ENCODE data around the gene TOP2B.

TOP2B gene

DNA sequence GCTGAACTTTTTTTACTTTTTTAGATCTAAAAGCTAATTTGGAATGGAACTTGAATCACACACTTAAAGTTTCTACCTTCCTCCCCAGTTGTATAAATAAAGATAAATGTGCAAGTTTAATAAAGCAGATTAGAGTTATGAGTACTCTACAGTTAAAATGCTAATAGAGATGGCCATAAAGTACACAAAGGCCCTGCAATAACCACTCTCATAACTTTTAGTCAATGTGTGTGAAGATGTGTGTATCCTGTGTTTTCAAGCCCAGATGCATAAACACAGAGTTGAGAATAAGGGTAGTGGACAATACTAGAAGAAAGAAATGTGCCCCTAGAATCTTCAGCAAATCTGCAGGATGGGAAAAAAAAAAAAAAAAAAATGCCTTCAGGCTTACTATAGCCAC is 45.3 kb downstream of the TOP2B start:
- in situ Hi-C loops (cut with MboI; ENCODE audit: low sequenced_read_pairs), result no loop called here

DNA sequence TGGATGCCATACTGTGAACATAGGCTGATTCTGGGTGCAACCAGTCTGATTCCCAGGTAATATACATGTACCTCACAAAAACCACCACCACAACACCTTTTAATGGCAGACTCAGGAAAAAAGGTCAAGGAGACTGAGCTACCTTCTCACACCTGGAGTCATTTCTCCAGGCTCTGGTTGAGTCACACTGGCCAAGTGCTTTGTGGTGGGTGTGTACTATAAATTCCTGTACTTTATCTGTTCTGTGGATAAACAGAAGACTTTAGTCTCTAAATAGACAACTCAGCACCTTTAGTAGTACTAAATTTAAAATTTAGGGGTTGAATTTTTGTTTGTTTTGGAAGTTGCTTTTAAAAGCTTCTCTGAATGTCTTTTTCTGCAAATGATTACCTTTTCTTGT is 46.7 kb downstream of the TOP2B start:
- in situ Hi-C loops (cut with MboI; ENCODE audit: low sequenced_read_pairs), result no loop called here

- in situ Hi-C loops (cut with MboI; ENCODE audit: low sequenced_read_pairs), result no loop called here
Observed at GRCh38 chr3:25611193-25611592, 53.5 kb downstream of the TOP2B start.

- in situ Hi-C loops (cut with MboI; ENCODE audit: low sequenced_read_pairs), result no loop called here
Observed at GRCh38 chr3:25610779-25611178, 53.9 kb downstream of the TOP2B start.

DNA sequence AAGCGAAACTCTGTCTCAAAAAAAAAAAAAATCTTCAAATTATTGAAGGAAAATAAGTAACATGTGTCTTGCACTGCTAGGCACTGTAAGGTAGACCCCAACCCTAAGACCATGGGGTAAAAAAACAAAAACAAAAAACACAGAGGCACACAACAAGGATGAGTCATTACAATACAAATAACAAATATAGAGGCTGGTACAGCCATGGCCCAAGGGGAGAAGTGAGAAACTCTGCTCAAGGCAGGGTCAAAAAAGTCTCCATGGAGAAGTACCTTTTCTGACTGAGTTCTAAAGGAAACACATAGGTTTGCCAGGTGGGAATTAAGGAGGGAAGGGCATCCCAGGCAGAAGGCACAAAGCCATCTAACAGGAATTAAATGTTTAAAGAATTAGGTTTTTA is 54.5 kb downstream of the TOP2B start:
- in situ Hi-C loops (cut with MboI; ENCODE audit: low sequenced_read_pairs), result no loop called here

DNA sequence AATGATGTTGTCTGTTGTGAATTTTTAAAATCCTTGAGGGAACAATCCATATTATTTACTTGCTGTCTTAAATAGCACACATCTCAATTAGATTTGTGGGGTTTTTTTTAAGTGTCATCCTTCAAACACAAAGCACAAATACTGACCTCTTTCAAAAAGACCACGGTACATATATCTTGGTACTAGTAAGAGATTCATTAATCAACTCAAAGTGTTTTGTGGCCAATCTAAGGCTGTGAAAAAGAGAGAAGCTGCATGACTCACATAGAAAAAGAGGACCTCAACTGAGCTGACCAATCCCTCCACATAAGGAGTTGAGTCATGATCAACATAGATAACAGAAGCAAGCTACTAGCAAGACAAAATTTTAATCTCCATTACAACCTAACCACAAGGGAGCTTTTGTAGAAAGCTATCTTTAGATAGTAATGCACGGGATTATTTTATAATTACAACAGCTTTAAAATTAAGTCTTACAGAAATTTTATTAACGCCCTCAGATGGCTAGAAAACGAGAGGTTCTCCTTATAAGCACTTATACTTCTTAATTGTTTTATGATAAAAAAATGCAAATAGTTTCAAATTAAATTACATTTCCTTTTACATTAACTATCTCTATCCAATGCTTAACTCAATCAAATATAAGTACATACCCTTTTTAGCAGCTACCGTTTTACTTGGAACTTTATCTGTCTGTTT is 60.5 kb downstream of the TOP2B start:
- in situ Hi-C loops (cut with MboI; ENCODE audit: low sequenced_read_pairs), result no loop called here

- in situ Hi-C loops (cut with MboI; ENCODE audit: low sequenced_read_pairs), result no loop called here
Observed at GRCh38 chr3:25603703-25604102, 61.0 kb downstream of the TOP2B start.

DNA sequence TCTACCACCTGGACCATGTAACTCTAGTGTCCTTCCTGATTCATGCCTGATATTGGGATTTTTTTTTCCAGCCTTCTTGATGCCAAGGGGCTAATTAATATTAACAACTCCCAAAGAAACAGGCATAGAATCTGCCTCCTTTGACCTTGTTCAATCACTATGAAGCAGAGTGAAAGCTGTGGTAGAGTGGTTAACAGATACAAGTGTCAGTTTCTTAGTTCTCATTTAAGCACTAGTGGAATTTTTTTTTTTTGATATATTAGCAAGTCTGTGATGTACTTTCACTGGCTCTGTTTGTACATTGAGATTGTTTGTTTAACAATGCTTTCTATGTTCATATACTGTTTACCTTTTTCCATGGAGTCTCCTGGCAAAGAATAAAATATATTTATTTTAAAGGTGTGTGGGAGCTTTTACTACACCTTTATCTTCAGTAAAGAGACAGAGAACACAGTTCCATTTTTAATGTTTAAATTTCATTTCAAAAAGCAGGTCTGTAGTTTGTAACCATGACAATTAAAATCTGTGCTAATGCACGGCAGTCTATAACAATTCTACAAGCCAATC is 67.1 kb downstream of the TOP2B start:
- in situ Hi-C loops (cut with MboI; ENCODE audit: low sequenced_read_pairs), result no loop called here

DNA sequence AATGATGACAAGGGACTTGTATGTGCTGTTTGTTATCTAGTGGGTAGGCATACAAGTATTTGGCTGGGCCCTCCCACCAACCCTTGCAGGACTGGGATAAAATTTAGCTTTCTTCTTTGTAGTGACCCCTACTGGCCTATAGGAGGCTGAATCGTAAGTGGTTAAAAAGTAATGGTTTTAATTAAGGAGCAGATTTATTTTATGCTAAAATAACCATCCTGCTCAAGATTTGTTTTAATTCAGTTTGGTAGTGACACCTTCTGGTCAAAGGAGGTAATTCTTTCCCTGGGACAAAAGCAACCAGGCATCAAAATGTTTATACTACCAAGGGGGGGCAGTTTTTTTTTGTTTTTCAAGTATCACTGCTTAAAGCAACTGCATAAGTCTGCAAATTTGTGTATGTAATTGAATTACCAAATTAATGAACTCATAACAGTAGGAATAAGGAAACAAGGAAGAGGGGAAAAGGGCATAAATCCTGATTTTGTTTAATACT is 70.7 kb downstream of the TOP2B start:
- in situ Hi-C loops (cut with MboI; ENCODE audit: low sequenced_read_pairs), result no loop called here

GRCh38 chr3:25593001-25593400 is 71.7 kb downstream of the TOP2B start:
- in situ Hi-C loops (cut with MboI; ENCODE audit: low sequenced_read_pairs), result no loop called here

- in situ Hi-C loops (cut with MboI; ENCODE audit: low sequenced_read_pairs), result no loop called here
Observed at GRCh38 chr3:25592510-25592968, 72.2 kb downstream of the TOP2B start.

DNA sequence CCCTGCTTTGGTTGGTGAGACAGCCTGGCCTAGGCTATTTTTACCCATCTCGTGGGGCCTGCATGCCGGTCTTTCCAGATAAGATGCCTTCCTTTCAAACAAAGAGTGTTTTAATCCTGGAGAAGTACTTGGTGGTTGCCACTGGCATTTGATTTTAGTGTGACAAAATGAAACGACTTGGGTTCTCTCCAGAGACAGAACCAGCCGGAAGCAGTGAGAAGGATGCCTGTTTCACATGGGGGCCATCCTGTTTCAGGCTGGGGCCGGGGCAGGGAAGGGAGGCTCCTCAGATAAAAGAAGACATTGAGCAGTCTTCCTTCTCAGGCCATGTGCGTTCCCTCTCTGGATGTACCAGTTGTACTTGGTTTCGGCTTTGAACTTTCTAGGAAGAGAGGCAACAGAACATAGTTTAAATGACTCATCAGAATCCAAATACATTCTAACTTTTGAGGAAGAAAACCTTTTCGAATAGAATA is 74.9 kb downstream of the TOP2B start:
- in situ Hi-C loops (cut with MboI; ENCODE audit: low sequenced_read_pairs), result no loop called here

DNA sequence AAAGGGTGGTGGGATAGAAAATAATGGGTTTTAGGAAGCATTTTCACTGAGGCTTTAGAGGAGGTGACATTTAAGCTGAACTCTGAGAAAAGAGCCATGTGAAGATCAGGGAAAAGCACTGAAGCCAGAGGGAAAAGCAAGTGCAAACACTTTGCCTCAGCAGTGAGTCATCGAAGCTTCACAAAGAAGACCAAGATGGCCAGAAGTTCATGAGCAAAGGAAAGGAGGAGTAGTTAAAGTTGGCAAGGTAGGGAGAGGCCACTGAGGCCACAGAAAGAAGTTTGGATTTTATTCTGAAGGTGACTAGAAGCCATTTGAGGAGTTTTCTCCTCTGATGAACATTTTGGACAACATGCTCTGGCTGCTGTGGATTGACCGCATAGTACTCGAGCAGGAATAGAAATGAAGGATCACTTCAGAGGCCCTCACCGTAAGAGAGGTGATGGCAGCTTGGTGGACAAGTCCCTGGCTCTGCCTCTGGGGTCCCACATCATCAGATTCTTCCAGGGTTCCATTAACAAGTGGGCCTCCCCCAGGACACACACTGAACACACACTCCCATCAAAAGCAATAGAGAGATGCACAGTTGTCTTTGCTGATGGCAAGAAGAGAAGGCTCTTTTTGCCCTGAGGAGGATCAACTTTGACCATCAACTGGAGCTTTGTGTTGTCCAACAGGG is 75.5 kb downstream of the TOP2B start:
- in situ Hi-C loops (cut with MboI; ENCODE audit: low sequenced_read_pairs), result no loop called here

- in situ Hi-C loops (cut with MboI; ENCODE audit: low sequenced_read_pairs), result no loop called here
Observed at GRCh38 chr3:25588441-25589103, 76.1 kb downstream of the TOP2B start.

DNA sequence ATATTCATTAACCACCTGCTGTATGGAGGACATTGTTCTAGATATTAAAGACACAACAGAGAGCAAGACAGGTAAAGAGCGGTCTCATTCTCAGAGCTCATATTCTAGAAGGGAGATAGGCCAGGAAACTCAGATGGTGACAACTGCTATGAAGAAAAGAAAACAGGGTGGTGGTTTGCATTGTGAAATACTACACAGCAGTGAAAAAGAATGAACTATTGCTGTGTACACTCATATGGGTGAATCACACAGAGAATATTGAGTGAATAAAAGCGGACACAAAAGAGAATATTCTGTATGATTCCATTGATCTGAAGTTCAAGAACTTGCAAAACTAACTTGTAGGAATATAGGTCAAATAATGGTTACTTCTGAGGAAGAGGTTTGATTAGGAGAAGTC is 76.7 kb downstream of the TOP2B start:
- in situ Hi-C loops (cut with MboI; ENCODE audit: low sequenced_read_pairs), result no loop called here

- in situ Hi-C loops (cut with MboI; ENCODE audit: low sequenced_read_pairs), result no loop called here
Observed at GRCh38 chr3:25587526-25587925, 77.2 kb downstream of the TOP2B start.

DNA sequence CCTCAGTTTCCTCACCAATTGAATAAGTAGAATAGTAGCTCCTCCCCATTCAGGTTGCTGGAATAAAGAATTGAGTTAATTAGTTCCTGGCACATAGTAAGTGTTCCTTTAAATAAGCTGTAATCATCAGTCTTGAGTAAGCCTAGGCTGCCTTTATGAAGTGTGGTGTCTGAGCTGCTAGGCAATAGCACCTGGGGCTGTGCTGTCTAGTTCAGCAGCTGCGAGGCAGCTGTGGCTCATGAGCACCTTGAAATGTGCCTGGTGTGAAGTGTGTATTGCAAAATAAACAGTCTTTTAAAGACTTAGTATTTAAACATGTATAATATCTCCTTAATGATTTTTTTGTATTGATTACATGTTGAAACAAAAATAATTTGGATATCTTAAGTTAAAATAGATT is 77.6 kb downstream of the TOP2B start:
- in situ Hi-C loops (cut with MboI; ENCODE audit: low sequenced_read_pairs), result no loop called here

DNA sequence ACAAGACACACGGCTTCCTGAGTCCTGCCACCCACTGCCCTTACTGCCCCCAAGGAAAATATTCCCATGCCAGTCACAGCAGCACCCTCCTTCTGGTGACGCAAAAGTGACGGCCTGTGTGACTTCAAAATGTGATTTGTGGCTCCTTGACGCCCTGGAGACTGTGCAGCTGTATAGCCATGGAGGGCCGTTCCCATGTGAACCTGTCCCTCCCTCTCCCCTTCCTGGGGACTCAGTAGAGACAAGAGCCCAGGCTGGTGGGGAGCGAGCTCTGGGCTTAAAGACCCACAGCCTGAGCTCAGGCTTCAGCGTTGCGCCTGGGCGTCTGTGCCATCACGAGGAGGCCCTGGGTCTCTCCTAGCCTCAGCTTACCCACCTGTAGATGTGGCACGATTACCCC is 78.2 kb downstream of the TOP2B start:
- in situ Hi-C loops (cut with MboI; ENCODE audit: low sequenced_read_pairs), result no loop called here

- in situ Hi-C loops (cut with MboI; ENCODE audit: low sequenced_read_pairs), result no loop called here
Observed at GRCh38 chr3:25586167-25586505, 78.6 kb downstream of the TOP2B start.

- in situ Hi-C loops (cut with MboI; ENCODE audit: low sequenced_read_pairs), result no loop called here
Observed at GRCh38 chr3:25585361-25586166, 79.1 kb downstream of the TOP2B start.

Measured in HL-60/S4 treated with phorbol 12-myristate 13-acetate at 8.2 ng/mL for 4 days and 3 days (cell line).